SK-N-MC (cell line): ENCODE results near the gene C4A.

Experiments
- EZH2 ChIP-seq: fragments of 200-600 bp; sonication (generic); IDR thresholded peaks from one replicate; pipeline ENCODE4 v1.6.1; 2017; ENCODE audit warnings: antibody characterized with exemption
- FOXP2 ChIP-seq: optimal IDR thresholded peaks from 2 replicates; pipeline ENCODE3; 2011; ENCODE audit warnings: mild to moderate bottlenecking, moderate library complexity; ENCODE audit not compliant: insufficient read depth; ENCODE audit errors: extremely low read length, control extremely low read depth
- POLR2AphosphoS5 ChIP-seq: IDR thresholded peaks from 2 replicates; pipeline ENCODE4 v1.6.1; 2012; ENCODE audit warnings: mild to moderate bottlenecking, low read depth, low read length, borderline replicate concordance

DNA sequence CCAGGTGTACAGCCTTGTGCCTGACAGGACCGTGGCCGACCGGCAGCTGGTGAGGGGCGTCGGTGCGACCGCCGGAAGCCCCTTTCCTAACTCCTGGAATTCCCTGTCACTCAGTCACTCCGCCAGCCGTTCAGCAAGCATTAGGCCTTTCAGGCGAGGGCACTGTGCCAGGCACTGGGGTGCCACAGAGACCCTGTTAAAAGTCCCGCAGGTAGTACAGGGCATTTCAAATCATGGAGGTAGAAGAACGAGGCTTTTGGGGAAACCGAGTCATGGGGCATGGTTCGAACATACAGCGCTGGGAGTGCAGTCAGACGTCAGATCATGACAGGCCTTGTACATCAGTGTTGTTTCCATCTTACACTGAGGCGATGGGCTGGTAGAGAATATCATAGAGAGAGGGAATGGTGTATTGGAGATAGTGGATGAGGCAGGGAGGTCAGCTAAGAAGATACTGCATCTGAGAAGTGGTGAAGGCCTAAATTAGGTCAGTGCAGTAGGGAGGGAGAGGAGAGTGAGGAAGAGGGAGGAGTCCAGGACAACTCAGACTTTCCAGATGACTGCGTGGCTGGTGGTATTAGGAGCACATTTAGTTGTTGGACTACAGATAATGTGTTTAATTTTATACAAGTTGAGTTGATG lies 9.0 kb upstream of the C4A start:
- TF ChIP-seq EZH2, result no peak
- TF ChIP-seq POLR2AphosphoS5, result no peak
- no peak for TF ChIP-seq FOXP2
